ENCODE results near the gene DDX49.

The DDX49 gene

DNA sequence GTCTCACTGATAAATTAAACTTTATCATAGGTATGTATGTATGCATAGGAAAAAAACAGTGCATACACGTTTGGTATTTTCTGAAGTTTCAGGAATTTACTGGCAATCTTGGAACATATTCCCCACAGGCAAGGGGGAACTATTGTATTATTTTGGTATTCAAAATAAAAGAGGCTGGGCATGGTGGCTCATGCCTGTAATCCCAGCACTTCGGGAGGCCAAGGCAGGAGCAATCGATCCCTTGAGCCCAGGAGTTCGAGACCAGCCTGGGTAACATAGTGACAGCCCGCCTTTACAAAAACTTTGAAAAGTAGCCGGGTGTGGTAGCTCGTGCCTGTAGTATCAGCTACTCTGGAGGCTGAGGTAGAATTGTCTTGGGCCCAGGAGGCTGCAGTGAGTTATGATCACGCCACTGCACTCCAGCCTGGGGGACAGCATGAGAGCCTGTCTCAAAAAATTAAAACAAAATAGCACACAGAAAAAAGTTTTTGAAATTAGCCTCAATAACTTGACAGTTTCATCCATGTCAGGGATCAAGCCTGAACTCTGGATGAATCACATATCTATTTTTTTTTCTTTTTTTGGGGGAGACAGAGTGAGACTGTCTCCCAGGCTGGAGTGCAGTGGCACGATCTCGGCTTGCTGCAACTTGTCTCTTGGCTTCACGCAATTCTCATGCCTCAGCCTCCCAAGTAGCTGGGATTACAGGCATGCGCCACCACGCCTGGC is 50.6 kb downstream of the DDX49 start:
- no peak for DNase-seq (ENCODE audit: low read depth, low spot score)

DNA sequence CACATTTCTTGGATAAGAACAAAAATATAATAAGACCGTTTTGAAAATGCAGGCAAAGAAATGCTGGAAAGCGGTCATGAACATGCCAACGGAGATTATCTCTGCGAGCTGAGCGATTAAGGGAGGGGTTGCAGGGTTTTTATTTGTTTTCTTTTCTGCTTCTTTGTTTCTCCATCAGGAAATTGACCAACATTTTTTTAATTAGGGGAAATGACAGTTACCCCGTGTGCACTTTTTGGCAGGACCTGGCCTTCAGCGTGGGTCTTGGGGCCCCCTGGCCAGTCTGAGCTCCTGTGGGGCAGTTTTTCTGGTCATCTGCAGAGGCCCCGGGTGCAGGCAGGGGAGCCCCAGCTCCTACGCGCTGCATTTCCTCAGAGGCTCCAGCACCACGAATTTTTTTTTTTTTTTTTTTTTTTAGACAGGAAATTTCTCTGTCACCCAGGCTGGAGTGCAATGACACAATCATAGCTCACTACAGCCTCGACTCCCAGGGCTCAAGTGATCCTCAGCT is 52.8 kb downstream of the DDX49 start:
- DNase-seq (ENCODE audit: low read depth, low spot score) = no peak

GRCh38 chr19:18972851-18973250 is 53.3 kb downstream of the DDX49 start:
- DNase-seq (ENCODE audit: low read depth, low spot score) = no peak

- DNase-seq (ENCODE audit: low read depth, low spot score) = no peak
Measured at GRCh38 chr19:18975011-18975410, 55.5 kb downstream of the DDX49 start.

DNA sequence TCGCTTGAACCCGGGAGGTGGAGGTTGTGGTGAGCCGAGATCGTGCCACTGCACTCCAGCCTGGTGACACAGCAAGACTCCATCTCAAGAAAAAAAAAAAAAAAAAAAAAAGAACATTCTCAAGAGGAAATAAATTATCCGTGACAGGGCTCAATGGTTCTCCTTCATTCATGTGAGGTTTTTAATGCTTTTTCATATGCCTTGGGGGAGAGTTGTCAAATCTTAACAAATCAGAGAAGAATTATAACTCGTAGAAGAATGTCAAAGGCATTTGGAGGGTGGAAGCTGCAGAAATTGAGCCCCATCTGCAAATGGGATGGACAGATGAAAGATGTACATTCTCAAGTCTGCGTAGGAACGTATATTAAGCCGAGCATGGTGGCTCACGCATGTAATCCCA is 56.4 kb downstream of the DDX49 start:
- no peak for DNase-seq (ENCODE audit: low read depth, low spot score)
